Endothelial cell (in vitro differentiated cells): Measurements from ENCODE around the gene EIF6. TPM values are rescaled to one million over a fixed set of nuclear protein-coding genes. Genes with fewer than 3 reads are reported as not detected.

Source experiments
- DNase-seq: peaks from one replicate; pipeline ENCODE4 v3.0.0; 2021; ENCODE audit warnings: low spot score
- H3K27ac Mint-ChIP-seq: one replicate; pipeline ENCODE4 v1.8.0; 2021; ENCODE audit warnings: mixed read lengths, inconsistent platforms; ENCODE audit not compliant: unreplicated experiment
- H3K27me3 Mint-ChIP-seq: one replicate; pipeline ENCODE4 v1.8.0; 2021; ENCODE audit warnings: mild to moderate bottlenecking, moderate library complexity, mixed read lengths, inconsistent platforms; ENCODE audit not compliant: unreplicated experiment
- H3K36me3 Mint-ChIP-seq: one replicate; pipeline ENCODE4 v1.8.0; 2021; ENCODE audit warnings: mild to moderate bottlenecking, low read depth, mixed read lengths, inconsistent platforms; ENCODE audit not compliant: unreplicated experiment
- H3K4me1 Mint-ChIP-seq: one replicate; pipeline ENCODE4 v1.8.0; 2021; ENCODE audit warnings: mild to moderate bottlenecking, mixed read lengths, inconsistent platforms; ENCODE audit not compliant: unreplicated experiment
- H3K4me3 Mint-ChIP-seq: one replicate; pipeline ENCODE4 v1.8.0; 2021; ENCODE audit warnings: mild to moderate bottlenecking, mixed read lengths, inconsistent platforms; ENCODE audit not compliant: unreplicated experiment
- H3K9me3 Mint-ChIP-seq: one replicate; pipeline ENCODE4 v1.8.0; 2021; ENCODE audit warnings: mixed read lengths, inconsistent platforms; ENCODE audit not compliant: unreplicated experiment
- total RNA-seq: library from RNA; stranded (reverse); fragmentation: NEBNext Ultra II Directional; extraction: Animal tissue kit (Norgen Biotek cat#: 25700); gene quantifications from one replicate; pipeline ENCODE4 v1.2.1, GENCODE V29; 2021; ENCODE audit not compliant: unreplicated experiment
- TF ChIP-seq, protein P1 (sequence below): fragments of 200-600 bp; sonication (generic); IDR thresholded peaks from one replicate; pipeline ENCODE4 v1.5.0; 2021; ENCODE audit warnings: antibody characterized with exemption; ENCODE audit not compliant: unreplicated experiment

The EIF6 gene
- total RNA-seq, 1 donor from 2014 or later, result 120 TPM

DNA sequence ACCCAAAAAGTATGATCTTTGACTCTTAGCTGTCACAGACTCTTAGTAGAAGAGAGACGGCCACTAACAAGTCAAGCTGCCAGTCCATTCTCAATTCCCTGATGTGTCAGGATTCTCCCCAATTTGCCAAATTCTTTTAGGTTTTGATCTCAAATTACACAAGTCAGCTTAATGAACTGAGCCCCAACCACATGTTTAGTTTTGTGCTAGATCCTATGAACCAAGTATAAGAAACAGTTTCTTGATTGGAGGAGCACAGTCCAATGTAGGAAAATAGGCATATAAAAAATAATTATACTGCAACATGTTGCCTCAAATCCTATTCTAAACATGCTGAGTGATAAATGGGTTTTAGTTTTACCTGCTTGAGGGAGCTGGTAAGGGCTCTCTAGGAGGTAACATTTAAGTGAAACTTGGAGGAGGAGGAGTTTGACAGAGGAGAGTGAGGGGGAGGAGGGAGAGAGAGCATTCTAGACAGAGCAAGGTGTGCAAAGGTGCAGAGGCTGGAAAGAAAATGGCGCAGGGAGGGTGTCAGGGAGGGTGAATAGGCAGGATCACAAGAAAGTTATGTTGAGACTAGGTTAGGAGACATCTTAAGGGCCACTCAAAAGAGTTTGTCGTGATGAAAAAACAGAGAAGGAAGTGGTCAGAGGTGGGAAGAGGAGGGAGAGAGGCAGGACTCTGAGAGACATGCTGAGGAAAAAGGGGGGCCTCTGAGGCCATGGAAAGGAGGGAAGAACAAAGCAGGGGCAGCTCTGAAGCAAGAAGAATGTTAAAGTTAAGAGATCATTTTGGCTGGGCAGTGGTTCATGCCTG is 30.5 kb upstream of the EIF6 start:
- DNase-seq, result no peak
- H3K4me1 Mint-ChIP-seq, result peaks cover 36% of the 10 kb centered on the region
- H3K27me3 Mint-ChIP-seq, result no peaks in the 10 kb centered on the region
- H3K36me3 Mint-ChIP-seq, result no peaks in the 10 kb centered on the region
- TF ChIP-seq, protein P1, sequence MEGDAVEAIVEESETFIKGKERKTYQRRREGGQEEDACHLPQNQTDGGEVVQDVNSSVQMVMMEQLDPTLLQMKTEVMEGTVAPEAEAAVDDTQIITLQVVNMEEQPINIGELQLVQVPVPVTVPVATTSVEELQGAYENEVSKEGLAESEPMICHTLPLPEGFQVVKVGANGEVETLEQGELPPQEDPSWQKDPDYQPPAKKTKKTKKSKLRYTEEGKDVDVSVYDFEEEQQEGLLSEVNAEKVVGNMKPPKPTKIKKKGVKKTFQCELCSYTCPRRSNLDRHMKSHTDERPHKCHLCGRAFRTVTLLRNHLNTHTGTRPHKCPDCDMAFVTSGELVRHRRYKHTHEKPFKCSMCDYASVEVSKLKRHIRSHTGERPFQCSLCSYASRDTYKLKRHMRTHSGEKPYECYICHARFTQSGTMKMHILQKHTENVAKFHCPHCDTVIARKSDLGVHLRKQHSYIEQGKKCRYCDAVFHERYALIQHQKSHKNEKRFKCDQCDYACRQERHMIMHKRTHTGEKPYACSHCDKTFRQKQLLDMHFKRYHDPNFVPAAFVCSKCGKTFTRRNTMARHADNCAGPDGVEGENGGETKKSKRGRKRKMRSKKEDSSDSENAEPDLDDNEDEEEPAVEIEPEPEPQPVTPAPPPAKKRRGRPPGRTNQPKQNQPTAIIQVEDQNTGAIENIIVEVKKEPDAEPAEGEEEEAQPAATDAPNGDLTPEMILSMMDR, result no peak
- no peak overlapping the region for H3K4me3 Mint-ChIP-seq
- peak overlapping the region; percentile 9 for H3K27ac Mint-ChIP-seq
- H3K9me3 Mint-ChIP-seq, result no peaks in the 10 kb centered on the region

DNA sequence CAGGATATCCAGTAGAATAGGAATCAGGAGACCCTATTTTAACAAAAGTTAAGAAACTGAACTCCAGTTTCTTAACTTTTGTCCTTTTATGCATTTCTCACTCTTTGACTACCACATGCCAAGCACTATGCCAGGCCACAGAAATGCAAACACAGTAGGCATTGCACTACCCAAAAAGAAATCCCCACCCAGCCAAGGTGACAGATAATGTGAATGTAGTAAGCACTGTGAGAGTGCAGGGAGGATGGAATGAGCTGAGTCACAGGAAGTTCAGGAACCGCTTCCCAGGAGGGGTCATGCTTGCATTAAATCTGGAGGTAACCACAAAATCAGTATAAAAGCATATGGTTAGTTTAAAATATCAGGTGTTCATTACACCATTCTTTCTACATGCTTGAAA is 27.7 kb upstream of the EIF6 start:
- TF ChIP-seq, protein P1, result no peak
- Mint-ChIP-seq H3K9me3 (no peaks in the 10 kb centered on the region), H3K4me1 (peaks cover 22% of the 10 kb centered on the region), H3K36me3 (no peaks in the 10 kb centered on the region), H3K4me3 (no peak overlapping the region), H3K27ac (no peak overlapping the region), H3K27me3 (no peaks in the 10 kb centered on the region)
- no peak for DNase-seq

DNA sequence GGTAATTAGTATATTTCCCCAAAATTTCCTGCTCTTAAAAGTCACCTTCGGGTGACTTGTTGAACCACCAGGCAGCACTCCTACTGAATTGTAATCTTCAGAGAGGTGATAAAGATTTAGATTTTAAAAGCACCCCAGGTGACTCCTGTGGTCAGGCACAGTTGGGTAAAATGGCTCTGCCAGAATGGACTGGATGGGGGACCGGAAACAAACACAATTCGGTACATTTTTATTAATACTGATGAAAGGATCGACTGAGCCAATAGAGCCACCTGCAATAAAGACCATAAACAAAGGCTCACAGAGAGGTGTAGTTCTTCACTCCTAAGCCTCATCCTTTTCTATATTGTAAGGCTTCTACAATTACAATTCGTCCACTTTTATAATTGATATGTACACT is 27.2 kb upstream of the EIF6 start:
- Mint-ChIP-seq H3K9me3 (no peaks in the 10 kb centered on the region), H3K36me3 (no peaks in the 10 kb centered on the region), H3K27me3 (peaks cover under 1% of the 10 kb centered on the region), H3K4me1 (peaks cover 22% of the 10 kb centered on the region), H3K27ac (no peak overlapping the region), H3K4me3 (no peak overlapping the region)
- TF ChIP-seq, protein P1, result no peak
- no peak for DNase-seq

DNA sequence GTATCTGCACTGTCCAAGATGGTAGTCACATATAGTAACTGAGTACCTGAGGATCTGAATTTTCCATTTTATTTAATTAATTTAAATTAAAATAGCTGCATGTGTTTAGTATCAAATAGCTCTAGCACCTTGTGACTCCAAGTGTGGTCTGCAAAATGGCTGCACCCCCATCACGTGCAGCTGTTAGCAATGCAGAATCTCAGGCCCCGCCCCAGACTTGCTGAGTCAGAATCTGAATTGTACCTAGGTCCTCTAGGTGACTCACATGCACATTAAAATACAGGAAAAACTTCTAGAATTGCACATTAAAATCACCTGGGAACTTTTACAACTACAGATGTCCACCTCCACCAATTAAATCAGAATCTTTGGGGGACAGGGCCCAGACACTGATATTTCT is 26.8 kb upstream of the EIF6 start:
- Mint-ChIP-seq H3K36me3 (peaks cover 2% of the 10 kb centered on the region), H3K4me1 (peaks cover 22% of the 10 kb centered on the region), H3K27me3 (peaks cover 4% of the 10 kb centered on the region), H3K27ac (no peak overlapping the region), H3K9me3 (no peaks in the 10 kb centered on the region), H3K4me3 (no peak overlapping the region)
- TF ChIP-seq, protein P1, result no peak
- no peak for DNase-seq
